Transverse colon (tissue), 4 donors: ENCODE measurements around the gene COX6A2. TPM values are rescaled to one million over a fixed set of nuclear protein-coding genes. Genes with fewer than 3 reads are reported as not detected.

Source experiments
- DNase-seq: peaks from one replicate; pipeline ENCODE4 v3.0.0-alpha.2; 2019
- H3K27ac ChIP-seq, 4 donors: fragments of 200-600 bp; sonication (generic); 2 replicates each; pipeline ENCODE4 v1.5.1; 2016 to 2018; ENCODE audit warnings: inconsistent platforms in 4 of 4
- H3K27me3 ChIP-seq: fragments of 200-600 bp; sonication (generic); 2 replicates; pipeline ENCODE4 v1.5.1; 2017; ENCODE audit warnings: inconsistent platforms
- H3K36me3 ChIP-seq, 4 donors: fragments of 200-600 bp; sonication (generic); 2 replicates each; pipeline ENCODE4 v1.5.1; 2017 to 2019; ENCODE audit warnings: inconsistent platforms in 4 of 4
- H3K4me1 ChIP-seq, 4 donors: fragments of 200-600 bp; sonication (generic); 2 replicates each; pipeline ENCODE4 v1.5.1; 2017 to 2020; ENCODE audit warnings: inconsistent platforms in 4 of 4
- H3K4me3 ChIP-seq, 4 donors: fragments of 200-600 bp; sonication (generic); 1 replicate in 1 of 4; 2 replicates in 3 of 4; pipeline versions ENCODE4 v1.5.1 to v1.6.1; 2017 to 2019; ENCODE audit warnings: inconsistent platforms in 4 of 4
- H3K9me3 ChIP-seq, 2 donors: fragments of 200-600 bp; sonication (generic); 2 replicates each; pipeline ENCODE4 v1.5.1; 2017 to 2019; ENCODE audit warnings: inconsistent platforms in 2 of 2
- CTCF ChIP-seq, 5 experiments: fragments of 200-600 bp in 3 of 5; fragments of 450-650 bp in 2 of 5; sonication (generic) in 3 of 5; IDR thresholded peaks; 1 replicate in 2 of 5; 2 replicates in 3 of 5; pipeline ENCODE4 v1.5.1; 2016 to 2017; ENCODE audit warnings: antibody characterized with exemption in 5 of 5, inconsistent platforms in 3 of 5, mild to moderate bottlenecking in 2 of 5, moderate library complexity in 1 of 5
- EP300 ChIP-seq: sonication (generic); formaldehyde crosslinking; IDR thresholded peaks from one replicate; pipeline ENCODE4 v1.6.1; 2017; ENCODE audit warnings: antibody characterized with exemption, low read depth
- POLR2A ChIP-seq: fragments of 450-650 bp; IDR thresholded peaks from one replicate; pipeline ENCODE4 v1.6.1; 2016; ENCODE audit warnings: antibody characterized with exemption, mild to moderate bottlenecking, moderate library complexity
- POLR2AphosphoS5 ChIP-seq, 3 donors: sonication (generic); formaldehyde crosslinking; IDR thresholded peaks; one replicate each; pipeline ENCODE4 v1.6.1; 2016; ENCODE audit warnings: antibody characterized with exemption in 3 of 3
- WGBS, 2 donors: methylation state at CpG; one replicate each; pipeline ENCODE4 v1.1.5; 2018; ENCODE audit warnings: low coverage in 1 of 2; 5-methylcytosine and 5-hydroxymethylcytosine counted together
- in situ Hi-C, 4 donors: fragments of 200-750 bp; cut with MboI; loops; one replicate each; pipeline versions ENCODE4 v1.15.0 to v1.15.1; 2017; ENCODE audit warnings: low sequenced_read_pairs in 3 of 4, low pct_ligation_motif_present in 1 of 4, low pct_unique_long_range_greater_than_20kb in 1 of 4
- intact Hi-C: fragments of 100-400 bp; cut with DNase I; formaldehyde crosslinking; loops from one replicate; pipeline ENCODE4 v1.15.1; 2023; ENCODE audit warnings: low total_unique reads
- total RNA-seq, 4 donors: library from RNA; depleted of rRNA; stranded (reverse); fragments of >200 nt; gene quantifications; one replicate each; pipeline ENCODE4 v1.1.0, GENCODE V29; 2016

COX6A2 gene
- total RNA-seq, 4 donors from 2014 or later = not detected

GRCh38 chr16:31427441-31428278 lies 500 bp downstream of the COX6A2 start:
- H3K36me3 ChIP-seq = no peaks in the 10 kb centered on the region
- H3K27ac ChIP-seq = no peak overlapping the region
- H3K27me3 ChIP-seq = no peaks in the 10 kb centered on the region
- in situ Hi-C loops = loop anchor here in 2 of 4 donors (25.0 kb wide), 2 partner anchors 240 to 440 kb away; partner anchors contain the start of genes HSD3B7 (in 2 of the 2) and FUS (in 1 of the 2)
- peak; percentile 45 for DNase-seq
- TF ChIP-seq CTCF (IDR thresholded peaks at IDR 0.05) = no peak
- intact Hi-C loops = no loop called here
- whole genome bisulfite sequencing, 2 donors = 64% methylated on average over 49 of the region's 83 CpGs; no CpG with 5 or more reads in 1 of the 2 donors
- H3K4me3 ChIP-seq = peak overlapping the region in 3 of 4 donors; percentile 15 to 42 (median 18)
- no peaks in the 10 kb centered on the region for H3K9me3 ChIP-seq
- peaks cover 0 to 5% (median 3%) of the 10 kb centered on the region in 4 donors for H3K4me1 ChIP-seq

GRCh38 chr16:31423801-31424200 lies 4.4 kb downstream of the COX6A2 start:
- no peak for DNase-seq
- intact Hi-C loops (no loop called here), in situ Hi-C loops (no loop called here)
- H3K9me3 ChIP-seq = no peaks in the 10 kb centered on the region
- no peaks in the 10 kb centered on the region for H3K36me3 ChIP-seq
- no peak overlapping the region for H3K27ac ChIP-seq
- peaks cover 0 to 5% (median 3%) of the 10 kb centered on the region in 4 donors for H3K4me1 ChIP-seq
- no peaks in the 10 kb centered on the region for H3K27me3 ChIP-seq
- TF ChIP-seq EP300 (no peak), POLR2A (no peak), POLR2AphosphoS5 (IDR thresholded peaks at IDR 0.05) (no peak), CTCF (IDR thresholded peaks at IDR 0.05) (no peak)
- H3K4me3 ChIP-seq = no peak overlapping the region
- WGBS, 2 donors = 79% methylated on average over 12 of the region's 12 CpGs; no CpG with 5 or more reads in 1 of the 2 donors

- WGBS, 2 donors = 57 to 59% methylated on average over 1 to 3 of the region's 3 CpGs
- Histone ChIP-seq H3K9me3 (no peaks in the 10 kb centered on the region), H3K27ac (no peak overlapping the region), H3K36me3 (no peaks in the 10 kb centered on the region), H3K4me1 (peaks cover 0 to 5% (median 3%) of the 10 kb centered on the region in 4 donors), H3K4me3 (no peak overlapping the region), H3K27me3 (no peaks in the 10 kb centered on the region)
- DNase-seq = no peak
- no peak for TF ChIP-seq CTCF (IDR thresholded peaks at IDR 0.05)
- intact Hi-C loops = no loop called here
- in situ Hi-C loops = no loop called here
These were observed 4.9 kb downstream of the COX6A2 start for GRCh38 chr16:31423241-31423640.

GRCh38 chr16:31421587-31421986 lies 6.6 kb downstream of the COX6A2 start:
- no peak overlapping the region for H3K27ac ChIP-seq
- H3K36me3 ChIP-seq = no peaks in the 10 kb centered on the region
- no peak overlapping the region for H3K4me3 ChIP-seq
- TF ChIP-seq POLR2AphosphoS5 (IDR thresholded peaks at IDR 0.05) (no peak), CTCF (IDR thresholded peaks at IDR 0.05) (no peak), EP300 (no peak), POLR2A (no peak)
- intact Hi-C loops = no loop called here
- 42 to 69% methylated on average over 2 to 6 of the region's 6 CpGs for WGBS, 2 donors
- H3K4me1 ChIP-seq = no peaks in the 10 kb centered on the region
- in situ Hi-C loops = no loop called here
- peaks cover 4% of the 10 kb centered on the region for H3K27me3 ChIP-seq
- no peaks in the 10 kb centered on the region for H3K9me3 ChIP-seq
- DNase-seq = no peak
